ENCODE data around the gene FOXD4L3.
"Not testable (repeated sequence)": the region's sequence is repeated elsewhere in the genome, so short reads cannot be mapped to it uniquely, and the experiment has no call there.

The FOXD4L3 gene

GRCh38 chr9:68342265-68343025, 39.8 kb downstream of the FOXD4L3 start:
- FAIRE-seq; DNase-seq (ENCODE audit: extremely low spot score, insufficient read length, low read depth): not testable (repeated sequence)

GRCh38 chr9:68343242-68343641, 40.6 kb downstream of the FOXD4L3 start:
- FAIRE-seq; DNase-seq (ENCODE audit: extremely low spot score, insufficient read length, low read depth): not testable (repeated sequence)

DNA sequence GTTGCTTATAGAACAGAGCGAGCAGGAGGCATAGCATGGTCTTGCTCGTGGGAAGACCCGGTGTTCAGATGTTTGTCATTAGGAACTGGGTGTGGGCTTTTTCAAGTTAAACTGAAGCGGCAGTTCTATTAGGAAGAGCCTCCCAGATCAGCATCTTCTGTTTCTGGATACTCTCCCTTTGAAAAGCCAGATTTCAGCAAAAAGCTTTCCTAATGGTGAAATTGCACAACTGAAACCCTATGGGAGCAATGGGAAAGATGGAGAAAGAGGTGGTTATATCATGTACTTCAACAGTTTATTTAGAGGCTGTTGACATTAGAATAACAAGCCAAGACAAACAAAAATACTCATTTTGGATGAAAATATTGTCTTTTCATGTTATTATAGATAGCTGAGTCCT, 41.3 kb downstream of the FOXD4L3 start:
- not testable (repeated sequence) for DNase-seq (ENCODE audit: extremely low spot score, insufficient read length, low read depth); FAIRE-seq

GRCh38 chr9:68351689-68352088, 49.0 kb downstream of the FOXD4L3 start:
- not testable (repeated sequence) for DNase-seq (ENCODE audit: extremely low spot score, insufficient read length, low read depth); FAIRE-seq

Measured in GM18507 (cell line).